Neural progenitor cell (in vitro differentiated cells): ENCODE data around the gene GLDN.

Source experiments
- CTCF ChIP-seq: fragments of 200-600 bp; sonication (generic); IDR thresholded peaks from 2 replicates; pipeline ENCODE4 v1.5.1; 2017; ENCODE audit warnings: antibody characterized with exemption, mild to moderate bottlenecking
- EZH2 ChIP-seq: fragments of 200-600 bp; sonication (generic); IDR thresholded peaks from 2 replicates; pipeline ENCODE4 v1.6.1; 2017; ENCODE audit warnings: antibody characterized with exemption, mild to moderate bottlenecking, moderate library complexity

GRCh38 chr15:51328926-51329325 is 12.5 kb upstream of the GLDN start:
- TF ChIP-seq CTCF, result no peak
- no peak for TF ChIP-seq EZH2
